ENCODE data around the gene ENAH.

Gene ENAH

DNA sequence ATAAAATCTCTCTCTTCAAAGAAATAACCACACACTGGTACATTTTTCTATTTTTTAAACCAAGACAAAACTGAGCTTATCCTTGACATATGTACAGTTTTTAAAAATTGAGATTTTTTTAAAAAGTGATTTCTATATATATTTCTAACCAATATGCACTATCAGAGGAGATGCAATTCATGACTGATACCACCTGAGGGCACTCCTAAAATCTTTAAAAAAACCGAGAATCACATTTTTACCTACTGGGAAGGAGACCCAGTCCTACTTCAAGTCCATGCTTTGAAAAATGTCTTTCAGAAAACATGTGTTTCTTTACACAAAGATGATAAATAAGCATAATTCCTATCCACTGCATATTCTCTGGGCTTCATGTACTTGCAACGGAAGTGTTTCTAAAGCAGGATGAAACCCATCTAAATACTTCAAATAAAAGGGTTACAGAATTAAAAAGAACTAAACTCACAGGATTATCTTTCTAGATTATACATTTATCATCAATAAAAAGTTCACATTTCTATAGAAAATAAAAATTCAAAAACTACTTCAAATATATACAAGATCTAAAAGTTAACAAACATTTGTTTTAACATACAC, 98.6 kb downstream of the ENAH start:
- DNase-seq, result peak; percentile 11

- no peak for DNase-seq
Measured at GRCh38 chr1:225549821-225550220, 103.1 kb downstream of the ENAH start.

GRCh38 chr1:225548140-225548857, 104.6 kb downstream of the ENAH start:
- no peak for DNase-seq

- no peak for DNase-seq
Measured at GRCh38 chr1:225545649-225546048, 107.3 kb downstream of the ENAH start.

DNA sequence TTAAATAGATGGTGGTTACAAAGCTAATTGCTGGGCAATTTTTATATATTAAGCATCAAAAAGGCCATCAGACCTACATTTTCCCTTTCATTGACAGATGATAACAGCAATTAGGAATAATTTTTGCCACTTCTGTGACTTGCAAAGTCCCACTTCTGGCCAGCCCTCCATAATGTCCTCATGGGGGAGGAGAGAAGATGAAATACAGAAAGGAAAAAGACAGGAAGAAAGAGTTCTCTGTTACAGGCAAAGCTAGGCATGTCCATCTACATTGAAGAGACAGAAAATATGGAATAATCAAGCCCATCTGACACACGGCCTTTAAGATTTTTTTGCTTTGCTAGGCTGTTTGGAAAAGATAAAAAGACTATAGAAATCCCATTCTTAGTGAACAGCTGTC, 108.0 kb downstream of the ENAH start:
- DNase-seq, result no peak

DNA sequence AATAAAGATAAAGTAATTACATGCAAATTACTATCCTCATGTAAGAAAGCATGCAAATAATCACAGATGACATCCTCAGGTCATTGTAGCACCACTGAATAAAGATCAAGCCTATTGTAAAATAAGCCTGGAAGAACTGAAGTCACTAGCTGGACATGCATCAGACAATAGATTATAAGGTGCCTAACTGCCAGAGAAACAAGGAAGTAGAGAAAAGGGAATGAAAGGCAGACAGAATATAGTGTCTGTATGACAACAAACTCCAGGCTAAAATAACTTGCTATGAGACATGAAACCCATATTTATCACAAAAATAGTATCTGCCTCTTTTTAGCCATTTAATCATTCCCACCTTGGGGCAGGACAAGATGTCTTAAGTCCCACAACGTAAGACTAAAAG, 108.7 kb downstream of the ENAH start:
- DNase-seq, result no peak

DNA sequence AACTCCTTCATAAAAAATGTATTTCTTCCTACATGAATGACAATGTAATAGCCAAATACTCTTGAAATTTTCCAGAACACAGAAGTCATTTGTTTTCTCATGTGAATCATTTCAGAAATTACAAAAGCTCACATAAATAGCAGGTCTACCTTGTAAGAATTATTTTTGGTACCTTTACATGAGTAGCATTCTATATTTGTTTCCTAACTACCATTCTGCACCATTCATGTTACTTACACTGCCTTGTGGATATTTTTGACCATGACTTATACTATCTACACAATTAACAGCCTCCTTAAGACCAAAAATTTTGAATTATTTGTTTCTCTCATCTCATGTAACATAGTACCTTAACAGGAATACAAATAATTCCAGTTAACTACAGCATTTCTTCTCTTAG, 109.6 kb downstream of the ENAH start:
- DNase-seq, result no peak

- no peak for DNase-seq
Measured at GRCh38 chr1:225541383-225541782, 111.5 kb downstream of the ENAH start.

- DNase-seq, result no peak
Measured at GRCh38 chr1:225539575-225539974, 113.3 kb downstream of the ENAH start.

- DNase-seq, result no peak
Measured at GRCh38 chr1:225539069-225539468, 113.9 kb downstream of the ENAH start.

DNA sequence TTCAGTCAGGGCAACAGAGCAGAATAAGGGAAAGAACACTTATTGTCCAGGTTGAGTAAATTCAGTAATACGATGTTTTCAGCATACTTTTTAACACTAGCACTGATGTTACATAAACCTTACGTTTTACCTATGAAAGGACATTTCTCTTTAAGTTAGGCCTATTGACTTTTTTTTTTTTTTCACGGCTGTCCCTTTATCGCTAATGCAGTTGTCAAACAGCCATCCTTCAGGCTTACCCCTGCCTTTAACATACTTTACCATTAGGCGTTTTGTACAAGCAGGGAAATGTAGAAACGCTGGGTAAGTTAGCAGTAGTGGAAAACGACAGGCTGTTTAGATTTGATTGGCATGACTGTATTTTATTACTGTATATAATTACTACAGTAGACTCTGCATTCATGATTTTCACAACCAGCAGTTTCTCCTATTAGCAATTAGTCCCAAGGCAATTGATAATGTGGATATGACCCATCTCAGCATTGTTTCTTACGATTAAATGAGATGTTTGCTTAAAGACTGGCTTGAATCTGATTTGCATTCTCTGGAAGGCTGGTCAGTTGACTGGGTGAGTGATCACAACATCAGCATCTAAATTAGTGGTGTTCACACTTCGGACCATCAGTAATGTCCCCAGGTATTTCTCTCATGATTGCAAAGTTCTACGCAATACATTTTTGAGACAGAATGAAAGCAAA, 115.2 kb downstream of the ENAH start:
- no peak for DNase-seq

- DNase-seq, result no peak
Measured at GRCh38 chr1:225535280-225535679, 117.6 kb downstream of the ENAH start.

- no peak for DNase-seq
Measured at GRCh38 chr1:225534772-225535171, 118.2 kb downstream of the ENAH start.

- DNase-seq, result no peak
Measured at GRCh38 chr1:225534135-225534534, 118.8 kb downstream of the ENAH start.

DNA sequence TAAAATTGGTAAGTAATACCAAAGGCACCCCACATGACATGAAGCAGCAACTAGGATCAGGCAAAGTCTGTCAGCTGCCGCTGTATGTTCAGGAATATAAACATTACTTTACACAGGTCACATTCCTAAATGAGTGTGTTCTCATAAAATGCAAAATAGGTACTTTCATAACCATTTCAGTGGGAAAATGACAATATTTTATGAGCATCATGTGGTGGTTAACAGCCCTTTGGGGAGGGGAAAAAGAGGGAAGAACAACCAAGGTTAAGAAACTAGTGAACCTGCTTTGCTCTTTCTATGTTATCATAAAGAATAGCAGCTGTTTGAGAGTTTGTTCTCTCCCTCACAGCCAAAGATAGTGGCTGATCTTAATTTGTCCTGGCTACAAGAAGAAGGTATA, 119.7 kb downstream of the ENAH start:
- no peak for DNase-seq

DNA sequence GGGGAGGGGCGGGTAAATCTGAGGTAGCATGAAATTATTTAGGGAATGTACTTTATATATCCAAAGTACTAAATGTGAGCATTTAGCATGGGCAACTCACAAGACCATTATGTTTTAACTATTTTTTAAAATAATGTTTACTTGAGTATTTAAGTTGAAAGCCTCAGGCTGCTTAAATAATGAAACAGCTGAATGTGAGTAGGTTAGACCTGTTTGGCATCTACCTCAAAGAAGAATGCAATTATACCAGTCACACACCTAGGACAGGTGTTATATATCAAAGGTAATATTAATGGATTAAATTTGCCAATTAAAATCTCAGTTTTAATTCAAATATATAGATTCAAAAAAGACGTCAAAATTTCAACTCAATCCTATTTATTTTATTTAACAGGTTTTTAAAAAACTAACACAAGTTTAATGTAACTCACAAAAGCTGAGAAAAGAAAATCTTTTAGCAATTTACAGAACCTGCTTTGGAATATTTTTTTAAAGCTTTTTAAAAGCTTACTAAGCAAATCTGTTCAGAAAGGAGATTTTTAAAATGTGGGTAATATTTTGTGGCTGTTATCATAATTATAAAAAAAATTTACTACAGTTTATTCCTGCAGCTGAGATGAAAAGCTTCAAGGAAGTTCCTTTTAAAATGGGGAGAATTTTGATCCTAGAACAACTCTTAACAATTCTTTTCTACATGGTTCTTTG, 120.5 kb downstream of the ENAH start:
- DNase-seq, result no peak

DNA sequence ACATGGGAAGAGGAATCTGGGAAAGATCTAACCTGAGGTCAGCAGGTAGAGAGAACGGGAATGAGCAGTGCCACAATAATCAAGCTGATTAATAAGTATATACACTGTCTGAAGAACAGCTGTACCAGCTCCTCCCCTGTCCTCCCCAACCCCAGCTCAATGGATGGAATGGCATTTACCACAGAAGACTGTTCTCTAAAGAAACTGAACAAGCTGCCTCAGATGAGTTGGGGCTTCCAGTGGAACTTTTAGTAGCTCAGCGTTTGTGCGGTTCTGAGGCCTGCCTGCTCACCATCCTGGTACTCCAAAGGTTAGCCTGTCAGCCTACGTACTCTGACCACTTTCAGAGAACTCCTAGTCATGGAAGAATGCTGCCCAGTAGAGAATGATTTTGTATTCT, 123.2 kb downstream of the ENAH start:
- DNase-seq, result no peak

DNA sequence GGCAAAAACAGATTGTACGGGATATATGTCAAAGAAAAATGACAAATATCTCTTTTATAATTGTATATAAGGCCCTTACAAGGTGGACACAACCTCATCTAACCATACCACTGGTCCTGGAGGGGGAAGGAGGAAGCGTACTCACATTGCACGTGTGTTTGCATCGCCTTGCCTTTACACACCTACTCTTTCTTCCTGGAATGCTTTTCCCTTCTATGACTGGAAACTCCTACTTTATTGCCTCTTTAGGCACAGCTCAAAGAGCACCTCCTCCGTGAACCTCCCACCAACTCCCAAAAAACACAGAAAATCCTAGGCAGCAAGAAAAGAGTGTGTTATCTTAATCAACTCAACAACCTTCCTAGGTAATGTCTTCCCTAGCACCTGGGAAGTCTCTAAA, 125.3 kb downstream of the ENAH start:
- no peak for DNase-seq

DNA sequence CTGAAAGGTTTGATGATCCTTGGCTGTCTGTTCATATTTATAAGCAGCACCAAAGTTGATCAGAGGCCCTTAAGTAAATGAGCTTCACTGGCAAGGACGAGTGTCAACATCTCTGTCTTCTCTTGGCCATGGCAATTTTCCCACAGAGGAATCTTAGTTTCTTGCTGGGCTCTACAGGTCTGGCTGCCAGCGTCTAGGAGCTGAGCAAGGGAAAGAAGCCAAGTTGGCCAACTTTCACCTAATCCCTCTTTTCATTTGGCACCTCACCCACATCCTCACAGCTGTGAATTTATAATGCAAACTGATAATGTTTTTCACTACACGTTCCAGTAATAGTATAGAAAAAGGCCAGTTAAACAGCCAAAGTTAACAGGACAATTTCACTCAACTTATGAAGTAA, 126.0 kb downstream of the ENAH start:
- no peak for DNase-seq

GRCh38 chr1:225525377-225525776, 127.5 kb downstream of the ENAH start:
- DNase-seq, result no peak

- DNase-seq, result no peak
Measured at GRCh38 chr1:225524570-225524969, 128.4 kb downstream of the ENAH start.

DNA sequence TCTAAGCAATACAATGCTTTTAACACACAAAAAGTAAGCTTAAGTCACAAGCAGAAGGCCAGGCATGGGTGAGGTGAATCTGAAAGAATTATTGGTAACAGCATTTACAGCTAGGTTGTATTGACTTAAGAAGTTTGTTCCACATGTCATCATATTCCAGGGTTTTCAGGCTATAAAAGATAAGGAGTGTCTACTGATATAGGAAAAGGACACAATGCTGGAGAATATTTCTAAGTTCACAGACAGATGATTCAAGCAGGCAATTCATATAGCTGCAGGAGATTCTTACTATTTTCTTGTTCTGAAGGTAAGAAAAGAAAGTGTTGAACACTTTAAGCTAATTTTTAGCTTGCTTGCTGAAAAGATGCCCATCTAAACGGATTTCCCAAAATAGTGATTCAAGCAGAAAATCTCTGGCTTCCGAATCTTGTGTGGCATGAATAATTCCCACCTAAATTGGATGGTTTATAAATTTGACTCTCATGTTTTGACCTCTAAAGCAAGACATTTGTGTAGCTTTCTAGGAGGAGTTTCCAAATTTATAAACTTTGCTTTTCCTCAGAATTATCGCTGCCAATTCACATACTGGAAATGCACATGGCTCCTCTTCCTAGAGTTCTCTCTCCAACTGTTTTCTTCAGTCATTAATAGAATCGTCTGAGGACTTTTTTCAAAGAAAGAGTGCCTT, 129.5 kb downstream of the ENAH start:
- DNase-seq, result no peak
